ENCODE data around the gene GABARAPL1.

DNA sequence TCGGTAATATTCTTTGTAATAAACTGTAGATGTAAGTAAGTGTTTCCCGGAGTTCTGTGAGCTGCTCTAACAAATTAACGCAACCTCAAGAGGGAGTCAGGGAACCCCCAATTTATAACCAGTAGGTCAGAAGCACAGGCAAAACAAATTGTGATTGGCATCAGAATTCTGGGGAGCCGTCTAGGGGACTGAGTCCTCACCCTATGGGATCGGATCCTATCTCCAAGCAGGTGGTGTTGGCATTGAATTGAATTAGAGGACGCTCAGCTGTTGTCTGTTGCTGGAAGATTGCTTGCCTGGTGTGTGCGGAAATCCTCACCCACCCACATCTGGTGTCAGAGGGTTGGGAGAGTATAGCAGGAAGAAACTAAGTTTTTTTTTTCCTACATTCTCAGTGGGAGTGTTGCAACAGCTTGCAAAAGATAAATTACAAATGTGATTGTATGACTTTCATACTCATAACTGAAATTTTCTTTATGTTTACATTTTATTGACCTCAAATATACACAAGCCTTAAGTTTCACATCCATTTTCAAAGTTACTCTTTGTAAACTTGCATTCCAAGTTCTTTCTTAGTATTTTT is 28.3 kb upstream of the GABARAPL1 start:
- TF ChIP-seq, protein P1, sequence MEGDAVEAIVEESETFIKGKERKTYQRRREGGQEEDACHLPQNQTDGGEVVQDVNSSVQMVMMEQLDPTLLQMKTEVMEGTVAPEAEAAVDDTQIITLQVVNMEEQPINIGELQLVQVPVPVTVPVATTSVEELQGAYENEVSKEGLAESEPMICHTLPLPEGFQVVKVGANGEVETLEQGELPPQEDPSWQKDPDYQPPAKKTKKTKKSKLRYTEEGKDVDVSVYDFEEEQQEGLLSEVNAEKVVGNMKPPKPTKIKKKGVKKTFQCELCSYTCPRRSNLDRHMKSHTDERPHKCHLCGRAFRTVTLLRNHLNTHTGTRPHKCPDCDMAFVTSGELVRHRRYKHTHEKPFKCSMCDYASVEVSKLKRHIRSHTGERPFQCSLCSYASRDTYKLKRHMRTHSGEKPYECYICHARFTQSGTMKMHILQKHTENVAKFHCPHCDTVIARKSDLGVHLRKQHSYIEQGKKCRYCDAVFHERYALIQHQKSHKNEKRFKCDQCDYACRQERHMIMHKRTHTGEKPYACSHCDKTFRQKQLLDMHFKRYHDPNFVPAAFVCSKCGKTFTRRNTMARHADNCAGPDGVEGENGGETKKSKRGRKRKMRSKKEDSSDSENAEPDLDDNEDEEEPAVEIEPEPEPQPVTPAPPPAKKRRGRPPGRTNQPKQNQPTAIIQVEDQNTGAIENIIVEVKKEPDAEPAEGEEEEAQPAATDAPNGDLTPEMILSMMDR (IDR thresholded peaks at IDR 0.05), result no peak
- TF ChIP-seq POLR2A (IDR thresholded peaks at IDR 0.05), result no peak

All from heart left ventricle (tissue), 13 donors.